NOMO-1 treated with dmso at 0.1 percent for 144 hours (cell line): ENCODE data around the gene SLFN12L.
"Not testable (repeated sequence)": the region's sequence is repeated elsewhere in the genome, so short reads cannot be mapped to it uniquely, and the experiment has no call there.

Experiments used
- DNase-seq: peaks from one replicate; lab custom pipeline; 2025; ENCODE audit not compliant: unreplicated experiment; lab: John Stamatoyannopoulos, UW

Gene SLFN12L

GRCh38 chr17:35537601-35538141 lies at the start of gene SLFN12L:
TSS of gene SLFN12L (minus strand) at chr17:35537678. CDS start at chr17:35522364, 15,314 bp downstream.
- DNase-seq = no peak

- no peak for DNase-seq
Measured at GRCh38 chr17:35586569-35587073, 49.1 kb upstream of the SLFN12L start.

GRCh38 chr17:35584061-35584460 lies 46.6 kb upstream of the SLFN12L start:
- no peak for DNase-seq

GRCh38 chr17:35578929-35579432 lies 41.5 kb upstream of the SLFN12L start:
- DNase-seq = no peak

- peak; percentile 89 for DNase-seq
Measured at GRCh38 chr17:35578197-35578928, 40.9 kb upstream of the SLFN12L start, which contains the start of gene PEX12. TSS of gene PEX12 (minus strand) at chr17:35578571. CDS start at chr17:35578021, 550 bp downstream.

GRCh38 chr17:35577830-35578196 lies 40.3 kb upstream of the SLFN12L start:
- DNase-seq = no peak

GRCh38 chr17:35575759-35576158 lies 38.3 kb upstream of the SLFN12L start:
- DNase-seq = no peak

GRCh38 chr17:35569405-35569804 lies 31.9 kb upstream of the SLFN12L start:
- DNase-seq = no peak

- DNase-seq = peak; percentile 4
Measured at GRCh38 chr17:35568561-35568960, 31.1 kb upstream of the SLFN12L start.

GRCh38 chr17:35566968-35567367 lies 29.5 kb upstream of the SLFN12L start:
- no peak for DNase-seq

- not testable (repeated sequence) for DNase-seq
Measured at GRCh38 chr17:35563181-35563580, 25.7 kb upstream of the SLFN12L start.

GRCh38 chr17:35560703-35561102 lies 23.2 kb upstream of the SLFN12L start, which contains the start of gene SLFN14:
TSS of gene SLFN14 (minus strand) at chr17:35560819. CDS start at chr17:35558062, 2,757 bp downstream.
- no peak for DNase-seq

- no peak for DNase-seq
Measured at GRCh38 chr17:35559495-35560210, 22.2 kb upstream of the SLFN12L start.

- DNase-seq = no peak
Measured at GRCh38 chr17:35557353-35557752, 19.9 kb upstream of the SLFN12L start.

GRCh38 chr17:35555691-35556090 lies 18.2 kb upstream of the SLFN12L start:
- no peak for DNase-seq

GRCh38 chr17:35554668-35555067 lies 17.2 kb upstream of the SLFN12L start:
- no peak for DNase-seq

GRCh38 chr17:35553310-35553709 lies 15.8 kb upstream of the SLFN12L start:
- no peak for DNase-seq

GRCh38 chr17:35548978-35549377 lies 11.5 kb upstream of the SLFN12L start:
- no peak for DNase-seq

- DNase-seq = no peak
Measured at GRCh38 chr17:35548208-35548810, 10.8 kb upstream of the SLFN12L start.

- no peak for DNase-seq
Measured at GRCh38 chr17:35546487-35546886, 9.0 kb upstream of the SLFN12L start.

- no peak for DNase-seq
Measured at GRCh38 chr17:35545150-35545549, 7.7 kb upstream of the SLFN12L start.
